Measurements from ENCODE around the gene LYPLA2.

Gene LYPLA2

DNA sequence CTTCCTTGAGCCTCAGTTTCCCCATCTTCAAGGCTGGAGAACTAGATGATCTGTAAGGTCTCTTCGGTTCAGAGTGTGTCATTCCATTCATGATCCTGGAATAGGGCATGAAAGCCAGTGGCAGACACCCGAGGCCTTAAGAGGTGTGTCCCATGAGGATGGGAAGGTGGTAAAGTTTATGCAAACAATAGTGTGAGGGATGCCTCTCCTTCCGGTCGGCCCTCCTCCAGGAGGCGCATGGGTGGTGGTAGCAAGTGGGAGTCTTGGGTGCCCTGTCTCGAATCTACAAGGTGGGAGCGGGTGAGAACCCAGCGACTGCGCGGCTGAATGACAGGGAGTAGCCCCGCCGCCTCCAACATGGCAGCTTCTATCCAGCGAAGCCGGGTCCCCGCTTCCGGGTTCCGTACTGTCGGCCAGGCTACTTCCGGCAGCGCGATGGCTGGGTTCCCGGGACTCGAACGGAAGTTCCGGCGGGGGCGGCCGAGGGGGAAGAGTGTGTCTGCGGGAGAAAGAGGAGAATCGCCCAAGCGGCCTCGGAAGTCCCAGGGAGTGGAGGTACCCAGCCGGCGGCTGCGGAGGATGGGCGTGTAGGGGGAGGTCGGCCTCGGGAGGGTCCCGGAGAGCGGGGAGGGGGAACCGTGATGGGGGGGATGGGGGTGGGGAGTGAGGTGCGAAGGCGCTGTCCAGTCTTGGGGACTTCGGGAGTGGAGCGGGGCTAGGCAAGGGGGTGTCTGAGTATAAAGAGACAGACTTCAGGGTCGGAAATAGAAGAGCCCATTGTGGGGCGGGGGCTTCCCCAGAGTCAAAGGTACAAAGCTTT lies at the start of gene LYPLA2:
TSS of gene LYPLA2 (plus strand) at position 450 of the 820 bp plus-strand sequence. CDS start 1,538 bp downstream, outside the sequence.
- TF ChIP-seq, protein P1, sequence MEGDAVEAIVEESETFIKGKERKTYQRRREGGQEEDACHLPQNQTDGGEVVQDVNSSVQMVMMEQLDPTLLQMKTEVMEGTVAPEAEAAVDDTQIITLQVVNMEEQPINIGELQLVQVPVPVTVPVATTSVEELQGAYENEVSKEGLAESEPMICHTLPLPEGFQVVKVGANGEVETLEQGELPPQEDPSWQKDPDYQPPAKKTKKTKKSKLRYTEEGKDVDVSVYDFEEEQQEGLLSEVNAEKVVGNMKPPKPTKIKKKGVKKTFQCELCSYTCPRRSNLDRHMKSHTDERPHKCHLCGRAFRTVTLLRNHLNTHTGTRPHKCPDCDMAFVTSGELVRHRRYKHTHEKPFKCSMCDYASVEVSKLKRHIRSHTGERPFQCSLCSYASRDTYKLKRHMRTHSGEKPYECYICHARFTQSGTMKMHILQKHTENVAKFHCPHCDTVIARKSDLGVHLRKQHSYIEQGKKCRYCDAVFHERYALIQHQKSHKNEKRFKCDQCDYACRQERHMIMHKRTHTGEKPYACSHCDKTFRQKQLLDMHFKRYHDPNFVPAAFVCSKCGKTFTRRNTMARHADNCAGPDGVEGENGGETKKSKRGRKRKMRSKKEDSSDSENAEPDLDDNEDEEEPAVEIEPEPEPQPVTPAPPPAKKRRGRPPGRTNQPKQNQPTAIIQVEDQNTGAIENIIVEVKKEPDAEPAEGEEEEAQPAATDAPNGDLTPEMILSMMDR (IDR thresholded peaks at IDR 0.05; ENCODE audit: control extremely low read depth, extremely low read depth, low read depth, missing control alignments) = no peak
- ChIA-PET CTCF (interaction anchor here (0.9 to 16.4 kb wide), 6 partner anchors 12 to 126 kb away, joined by 3 to 169 read pairs (median 6); no protein-coding TSS in a partner anchor), POLR2A (interaction anchor here (0.9 to 2.0 kb wide), 3 partner anchors 11 to 99 kb away, joined by 3 to 6 read pairs (median 6); partner anchors contain the start of genes PITHD1 and RPL11)
- peak; percentile 91 for DNase-seq (ENCODE audit: extremely low spot score)

GRCh38 chr1:23741609-23742008 lies 49.3 kb upstream of the LYPLA2 start:
- TF ChIP-seq, protein P1 (IDR thresholded peaks at IDR 0.05; ENCODE audit: control extremely low read depth, extremely low read depth, low read depth, missing control alignments) = no peak
- ChIA-PET POLR2A (no interaction called here), CTCF (no interaction called here)
- no peak for DNase-seq (ENCODE audit: extremely low spot score)

- POLR2A ChIA-PET = interaction anchor here (1.0 to 1.2 kb wide), 3 partner anchors 11 to 35 kb away, joined by 3 to 6 read pairs (median 4); partner anchors contain the start of gene PITHD1
- TF ChIP-seq, protein P1 (IDR thresholded peaks at IDR 0.05; ENCODE audit: control extremely low read depth, extremely low read depth, low read depth, missing control alignments) = no peak
- no peak for DNase-seq (ENCODE audit: extremely low spot score)
- CTCF ChIA-PET = interaction anchor here (1.1 to 5.7 kb wide), 5 partner anchors 9 to 51 kb away, joined by 4 to 24 read pairs (median 5); partner anchors contain the start of gene RPL11
Measured at GRCh38 chr1:23742670-23743286, 48.2 kb upstream of the LYPLA2 start.

GRCh38 chr1:23743287-23744152 lies 47.4 kb upstream of the LYPLA2 start, which contains the start of gene ELOA:
ELOA (plus strand) TSS chr1:23743471; CDS start chr1:23743504, 33 bp downstream.
- ChIA-PET POLR2A (interaction anchor here (0.7 to 1.2 kb wide), 5 partner anchors 10 to 111 kb away, joined by 3 to 6 read pairs (median 4); partner anchors contain the start of gene PITHD1), CTCF (interaction anchor here (0.7 to 5.7 kb wide), 12 partner anchors 8 to 246 kb away, joined by 3 to 25 read pairs (median 4); partner anchors contain the start of gene RPL11)
- DNase-seq (ENCODE audit: extremely low spot score) = peak; percentile 92
- TF ChIP-seq, protein P1 (IDR thresholded peaks at IDR 0.05; ENCODE audit: control extremely low read depth, extremely low read depth, low read depth, missing control alignments) = no peak

DNA sequence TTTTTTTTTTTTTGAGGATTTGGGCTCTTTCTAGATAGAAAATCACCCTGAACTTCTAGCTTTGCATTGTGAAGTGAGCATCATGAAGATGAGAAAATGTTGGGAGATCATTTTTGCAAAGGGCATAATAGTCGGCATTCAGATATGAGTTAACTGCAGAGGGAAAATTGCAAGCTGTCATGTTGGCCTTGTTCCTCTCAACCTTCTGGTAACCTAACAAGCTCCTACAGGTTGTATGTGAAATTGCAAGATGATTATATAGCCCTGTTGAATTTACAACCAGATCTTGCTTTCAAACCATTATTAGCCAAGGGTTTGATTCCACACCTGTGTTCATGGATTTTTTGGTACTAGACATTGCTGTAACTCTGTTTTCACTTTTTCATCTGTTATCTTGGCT lies 45.4 kb upstream of the LYPLA2 start:
- ChIA-PET CTCF (interaction anchor here (0.6 to 5.7 kb wide), 23 partner anchors 9 to 248 kb away, joined by 3 to 25 read pairs (median 4); partner anchors contain the start of genes HMGCL and RPL11), POLR2A (no interaction called here)
- TF ChIP-seq, protein P1 (IDR thresholded peaks at IDR 0.05; ENCODE audit: control extremely low read depth, extremely low read depth, low read depth, missing control alignments) = peak; percentile 18
- peak; percentile 69 for DNase-seq (ENCODE audit: extremely low spot score)
